Measurements from ENCODE around the gene SDK1.

Gene SDK1

DNA sequence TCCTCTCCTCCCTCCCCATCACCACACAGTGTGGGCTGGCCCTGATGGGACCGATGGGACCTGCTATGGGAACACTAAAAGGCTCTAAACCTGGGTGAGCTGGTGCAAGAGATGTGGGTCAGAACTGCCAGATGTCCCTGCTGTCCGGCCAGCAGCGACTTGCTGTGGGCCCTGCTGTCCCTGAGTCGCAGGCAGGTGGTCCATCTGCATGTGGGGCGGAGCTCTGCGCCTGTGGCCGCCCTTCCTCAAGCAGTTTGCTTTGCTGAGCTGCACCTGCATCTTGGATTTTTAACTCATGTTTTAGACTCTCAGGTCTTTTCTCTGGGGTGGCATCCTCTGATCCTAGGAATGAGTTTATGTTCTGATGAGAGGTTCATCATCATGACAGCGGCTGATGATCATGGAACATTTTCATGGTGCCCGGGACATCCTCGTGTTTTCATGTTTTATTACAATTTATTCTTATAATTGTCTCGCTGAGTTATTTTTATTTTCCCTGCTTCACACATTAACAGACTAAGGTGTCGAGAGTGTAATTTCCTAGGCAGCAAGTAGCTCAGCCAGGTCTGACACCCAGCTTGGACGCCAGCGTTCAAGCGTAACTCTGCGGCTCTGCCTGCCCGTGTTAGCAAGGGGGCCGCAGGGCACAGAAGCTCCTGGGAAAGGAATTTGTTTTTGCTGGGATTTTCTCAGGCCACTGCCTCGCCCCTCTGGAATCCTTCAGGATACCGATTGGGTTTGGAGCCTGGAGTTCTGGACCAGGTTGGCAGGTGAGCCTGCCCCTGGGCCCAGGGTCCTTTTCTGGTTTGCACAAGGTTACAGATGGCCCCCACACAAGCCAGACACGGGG, 765.8 kb downstream of the SDK1 start:
- Histone ChIP-seq H3K27me3 (no peaks in the 10 kb centered on the region), H3K4me3 (ENCODE audit: low read depth in 1 of 2, low read length in 1 of 2) (no peak overlapping the region), H3K9me3 (no peaks in the 10 kb centered on the region), H3K4me1 (ENCODE audit: control insufficient read depth in 1 of 2, insufficient read depth in 1 of 2, low read depth in 1 of 2, low read length in 1 of 2) (no peaks in the 10 kb centered on the region), H3K36me3 (no peaks in the 10 kb centered on the region), H3K27ac (no peak overlapping the region)
- TF ChIP-seq, protein P1, sequence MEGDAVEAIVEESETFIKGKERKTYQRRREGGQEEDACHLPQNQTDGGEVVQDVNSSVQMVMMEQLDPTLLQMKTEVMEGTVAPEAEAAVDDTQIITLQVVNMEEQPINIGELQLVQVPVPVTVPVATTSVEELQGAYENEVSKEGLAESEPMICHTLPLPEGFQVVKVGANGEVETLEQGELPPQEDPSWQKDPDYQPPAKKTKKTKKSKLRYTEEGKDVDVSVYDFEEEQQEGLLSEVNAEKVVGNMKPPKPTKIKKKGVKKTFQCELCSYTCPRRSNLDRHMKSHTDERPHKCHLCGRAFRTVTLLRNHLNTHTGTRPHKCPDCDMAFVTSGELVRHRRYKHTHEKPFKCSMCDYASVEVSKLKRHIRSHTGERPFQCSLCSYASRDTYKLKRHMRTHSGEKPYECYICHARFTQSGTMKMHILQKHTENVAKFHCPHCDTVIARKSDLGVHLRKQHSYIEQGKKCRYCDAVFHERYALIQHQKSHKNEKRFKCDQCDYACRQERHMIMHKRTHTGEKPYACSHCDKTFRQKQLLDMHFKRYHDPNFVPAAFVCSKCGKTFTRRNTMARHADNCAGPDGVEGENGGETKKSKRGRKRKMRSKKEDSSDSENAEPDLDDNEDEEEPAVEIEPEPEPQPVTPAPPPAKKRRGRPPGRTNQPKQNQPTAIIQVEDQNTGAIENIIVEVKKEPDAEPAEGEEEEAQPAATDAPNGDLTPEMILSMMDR (IDR thresholded peaks at IDR 0.05), result no peak

DNA sequence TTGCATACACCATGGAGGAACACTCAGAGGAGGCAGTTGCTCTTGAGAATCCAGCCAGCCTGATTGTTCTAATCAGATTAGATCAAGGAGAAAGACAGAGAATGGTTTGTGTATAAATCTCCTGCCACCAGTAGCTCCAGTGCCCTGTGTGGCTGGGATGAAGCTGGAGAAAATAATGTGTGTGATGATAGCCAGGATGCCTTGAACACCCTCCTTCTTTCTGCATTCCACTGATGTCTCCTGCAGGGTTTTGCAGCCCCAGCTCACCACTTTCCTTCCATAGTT, 766.4 kb downstream of the SDK1 start:
- Histone ChIP-seq H3K4me3 (ENCODE audit: low read depth in 1 of 2, low read length in 1 of 2) (no peak overlapping the region), H3K36me3 (no peaks in the 10 kb centered on the region), H3K9me3 (no peaks in the 10 kb centered on the region), H3K27me3 (no peaks in the 10 kb centered on the region), H3K4me1 (ENCODE audit: control insufficient read depth in 1 of 2, insufficient read depth in 1 of 2, low read depth in 1 of 2, low read length in 1 of 2) (no peaks in the 10 kb centered on the region), H3K27ac (no peak overlapping the region)
- TF ChIP-seq, protein P1 (IDR thresholded peaks at IDR 0.05), result no peak

GRCh38 chr7:4067874-4068273, 766.8 kb downstream of the SDK1 start:
- TF ChIP-seq, protein P1 (IDR thresholded peaks at IDR 0.05), result no peak
- H3K4me3 ChIP-seq (ENCODE audit: low read depth in 1 of 2, low read length in 1 of 2), result no peak overlapping the region
- no peaks in the 10 kb centered on the region for H3K27me3 ChIP-seq
- no peaks in the 10 kb centered on the region for H3K4me1 ChIP-seq (ENCODE audit: control insufficient read depth in 1 of 2, insufficient read depth in 1 of 2, low read depth in 1 of 2, low read length in 1 of 2)
- no peaks in the 10 kb centered on the region for H3K36me3 ChIP-seq
- no peak overlapping the region for H3K27ac ChIP-seq
- no peaks in the 10 kb centered on the region for H3K9me3 ChIP-seq

- Histone ChIP-seq H3K27me3 (no peaks in the 10 kb centered on the region), H3K4me3 (ENCODE audit: low read depth in 1 of 2, low read length in 1 of 2) (no peak overlapping the region), H3K9me3 (no peaks in the 10 kb centered on the region), H3K36me3 (no peaks in the 10 kb centered on the region), H3K27ac (no peak overlapping the region), H3K4me1 (ENCODE audit: control insufficient read depth in 1 of 2, insufficient read depth in 1 of 2, low read depth in 1 of 2, low read length in 1 of 2) (no peaks in the 10 kb centered on the region)
- TF ChIP-seq, protein P1 (IDR thresholded peaks at IDR 0.05), result no peak
These were observed 767.2 kb downstream of the SDK1 start for GRCh38 chr7:4068286-4068685.

DNA sequence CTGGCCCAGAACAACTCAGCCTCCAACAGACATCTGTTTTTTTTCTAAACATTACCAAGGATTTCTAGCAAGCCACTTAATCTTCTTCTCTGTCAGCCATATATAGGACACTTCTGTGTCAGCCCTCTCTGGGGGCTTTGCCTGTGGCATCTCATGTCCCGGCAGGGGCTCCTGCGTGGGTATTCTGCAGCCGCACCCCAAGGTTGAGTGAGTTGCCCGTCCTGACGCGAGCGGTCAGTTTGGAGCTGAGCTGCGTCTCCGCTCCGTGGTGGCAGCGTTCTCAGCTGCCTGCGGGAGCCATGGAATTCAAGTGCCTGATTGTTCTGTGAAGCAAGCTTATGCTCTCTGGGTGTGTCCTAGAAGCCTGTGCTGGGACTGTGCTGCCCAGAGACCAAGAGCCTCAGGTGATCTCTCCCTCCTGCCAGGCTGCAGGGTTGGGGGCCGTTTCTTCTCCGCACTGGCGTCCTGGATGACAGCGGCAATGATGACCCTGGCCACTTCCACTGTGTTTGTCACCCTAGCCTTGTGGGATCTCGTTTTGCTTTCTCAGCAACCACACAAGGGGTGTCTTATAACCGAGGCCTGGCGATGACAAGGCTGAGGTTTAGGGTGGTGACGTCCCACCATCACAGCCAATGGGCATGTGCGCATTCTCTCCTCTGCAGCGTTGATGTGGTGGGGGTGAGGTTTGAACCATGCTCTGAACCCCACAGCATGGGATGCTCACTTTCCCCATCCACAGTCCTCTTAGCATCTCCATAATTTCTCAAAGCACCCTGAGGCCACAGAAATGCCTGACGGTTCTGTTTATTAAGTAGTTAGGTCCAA, 768.4 kb downstream of the SDK1 start:
- TF ChIP-seq, protein P1 (IDR thresholded peaks at IDR 0.05), result no peak
- no peak overlapping the region for H3K27ac ChIP-seq
- H3K27me3 ChIP-seq, result no peaks in the 10 kb centered on the region
- no peaks in the 10 kb centered on the region for H3K36me3 ChIP-seq
- H3K9me3 ChIP-seq, result no peaks in the 10 kb centered on the region
- no peaks in the 10 kb centered on the region for H3K4me1 ChIP-seq (ENCODE audit: control insufficient read depth in 1 of 2, insufficient read depth in 1 of 2, low read depth in 1 of 2, low read length in 1 of 2)
- no peak overlapping the region for H3K4me3 ChIP-seq (ENCODE audit: low read depth in 1 of 2, low read length in 1 of 2)
